Hypothalamus (tissue), 51 donors: Measurements from ENCODE around the gene IER5L.
A peak's percentile ranks its signal among the peaks of the same experiment; 100 is the strongest.
"Not testable (repeated sequence)": the region's sequence is repeated elsewhere in the genome, so short reads cannot be mapped to it uniquely, and the experiment has no call there.

Experiments used
- DNase-seq, 51 donors: peaks; one replicate each; lab custom pipeline; 2025; lab: John Stamatoyannopoulos, UW

IER5L gene

DNA sequence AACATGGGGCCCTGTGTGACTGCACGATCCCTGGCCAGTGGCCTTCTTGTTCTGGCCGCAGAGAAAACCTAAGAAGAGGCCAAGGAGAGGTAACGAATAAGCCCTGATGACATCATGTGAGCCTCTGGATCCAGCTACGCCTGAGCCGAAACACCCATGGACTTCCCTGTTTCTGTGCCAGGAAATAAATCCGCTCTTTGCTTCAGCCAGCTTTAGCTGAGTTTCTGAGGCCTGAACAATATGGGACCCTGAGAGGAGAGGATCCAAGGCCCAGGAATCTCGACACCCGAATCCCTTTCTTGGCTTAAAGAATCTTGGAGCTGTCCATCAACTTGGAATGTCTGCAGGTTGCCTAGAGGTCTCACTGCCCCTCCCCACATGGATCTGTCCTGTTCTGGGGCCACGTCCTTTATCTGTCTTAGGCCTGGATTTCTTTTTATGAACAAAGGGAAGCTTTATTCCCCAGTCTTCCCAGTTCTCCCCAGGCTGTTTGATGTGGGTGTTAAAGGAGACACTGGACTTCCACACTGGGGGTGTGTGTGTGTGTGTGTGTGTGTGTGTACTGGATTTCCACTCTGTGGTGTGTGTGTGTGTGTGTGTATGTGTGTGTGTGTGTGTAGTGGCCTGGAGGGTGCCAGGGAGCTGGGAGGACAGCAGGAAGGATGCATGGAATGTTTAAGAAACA is 13.7 kb downstream of the IER5L start:
- no peak for DNase-seq

DNA sequence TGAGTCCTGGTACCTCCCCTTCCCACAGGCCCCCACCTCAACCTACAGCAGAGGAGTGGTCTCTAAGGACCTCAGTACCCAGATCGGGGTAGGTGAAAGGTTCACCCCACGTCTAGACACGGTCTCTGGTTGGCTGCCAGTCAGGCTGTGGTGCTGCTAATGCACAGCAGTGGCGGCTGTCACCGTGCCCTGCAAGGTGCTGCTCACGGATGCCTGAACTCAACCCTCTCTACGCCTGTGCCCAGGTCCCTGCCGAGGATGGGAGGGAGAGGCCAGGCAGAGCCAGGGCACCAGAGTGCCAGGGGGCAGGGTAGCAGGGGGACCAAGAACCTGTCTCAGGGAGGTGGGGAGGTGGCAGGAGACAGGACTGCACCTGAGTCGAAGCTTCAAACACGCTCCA is 14.3 kb downstream of the IER5L start:
- DNase-seq, result no peak

DNA sequence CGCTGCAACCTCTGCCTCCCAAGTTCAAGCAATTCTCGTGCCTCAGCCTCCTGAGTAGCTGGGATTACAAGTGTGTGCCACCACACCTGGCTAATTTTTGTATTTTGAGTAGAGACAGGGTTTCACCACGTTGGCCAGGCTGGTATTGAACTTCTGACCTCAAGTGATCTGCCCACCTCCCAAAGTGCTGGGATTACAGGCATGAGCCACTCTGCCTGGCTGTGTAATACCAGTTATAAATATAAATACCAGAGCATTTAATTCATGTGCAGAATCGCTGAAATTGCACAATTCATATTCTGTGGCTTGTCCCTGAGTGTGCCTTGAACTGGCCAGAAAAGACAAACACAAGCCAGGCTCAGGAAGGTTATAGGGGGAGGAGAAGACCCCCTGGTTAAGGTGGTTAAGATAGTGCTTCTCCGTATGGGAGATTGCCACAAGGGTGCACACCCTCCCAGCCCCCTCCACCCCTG is 14.8 kb downstream of the IER5L start:
- DNase-seq, result not testable (repeated sequence)

DNA sequence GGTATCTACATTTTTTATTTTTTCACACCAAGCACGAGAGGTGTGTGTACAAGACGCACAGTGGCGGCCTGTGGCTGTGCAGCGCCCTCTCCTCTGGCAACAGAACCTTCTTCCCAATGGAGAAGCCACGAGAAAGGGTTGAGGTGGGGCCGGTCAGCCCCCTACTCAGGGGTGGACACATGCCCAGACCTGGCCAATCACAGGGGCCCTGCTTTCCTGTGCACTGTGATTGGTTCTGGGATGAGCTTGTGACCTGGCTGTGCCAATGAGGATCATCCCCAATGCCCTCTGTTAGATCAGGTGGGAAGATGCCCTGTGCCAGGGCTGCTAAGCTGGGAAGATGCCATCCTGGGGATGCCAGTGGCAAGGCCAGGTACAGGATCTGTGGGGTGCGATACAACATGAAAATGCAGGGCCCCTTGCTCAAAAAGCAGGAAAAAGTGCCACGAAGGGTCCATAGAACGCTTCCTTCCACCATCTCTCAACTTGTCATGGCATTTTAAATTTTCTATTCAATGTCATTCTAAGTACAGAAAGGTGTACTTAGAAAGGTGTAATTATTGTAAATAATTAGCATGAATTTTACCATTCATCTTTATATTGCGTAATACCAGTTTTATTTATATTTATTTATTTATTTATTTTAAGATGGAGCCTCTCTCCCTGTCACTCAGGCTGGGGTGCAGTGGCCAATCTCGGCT is 15.4 kb downstream of the IER5L start:
- no peak for DNase-seq

DNA sequence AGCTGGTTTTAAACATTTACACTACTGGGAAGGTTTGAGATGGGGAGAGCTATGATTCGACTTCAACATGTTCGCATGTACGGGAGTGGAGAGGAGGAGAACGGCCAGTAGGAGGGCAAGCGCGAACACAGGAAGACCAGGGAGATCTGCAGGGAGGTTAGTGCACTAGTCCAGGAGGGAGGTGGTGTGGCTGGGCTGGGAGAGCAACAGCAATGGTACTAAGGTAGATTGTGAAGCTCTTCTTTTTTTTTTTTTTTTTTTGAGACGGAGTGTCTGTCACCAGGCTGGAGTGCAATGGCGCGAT is 16.6 kb downstream of the IER5L start:
- DNase-seq, result no peak

DNA sequence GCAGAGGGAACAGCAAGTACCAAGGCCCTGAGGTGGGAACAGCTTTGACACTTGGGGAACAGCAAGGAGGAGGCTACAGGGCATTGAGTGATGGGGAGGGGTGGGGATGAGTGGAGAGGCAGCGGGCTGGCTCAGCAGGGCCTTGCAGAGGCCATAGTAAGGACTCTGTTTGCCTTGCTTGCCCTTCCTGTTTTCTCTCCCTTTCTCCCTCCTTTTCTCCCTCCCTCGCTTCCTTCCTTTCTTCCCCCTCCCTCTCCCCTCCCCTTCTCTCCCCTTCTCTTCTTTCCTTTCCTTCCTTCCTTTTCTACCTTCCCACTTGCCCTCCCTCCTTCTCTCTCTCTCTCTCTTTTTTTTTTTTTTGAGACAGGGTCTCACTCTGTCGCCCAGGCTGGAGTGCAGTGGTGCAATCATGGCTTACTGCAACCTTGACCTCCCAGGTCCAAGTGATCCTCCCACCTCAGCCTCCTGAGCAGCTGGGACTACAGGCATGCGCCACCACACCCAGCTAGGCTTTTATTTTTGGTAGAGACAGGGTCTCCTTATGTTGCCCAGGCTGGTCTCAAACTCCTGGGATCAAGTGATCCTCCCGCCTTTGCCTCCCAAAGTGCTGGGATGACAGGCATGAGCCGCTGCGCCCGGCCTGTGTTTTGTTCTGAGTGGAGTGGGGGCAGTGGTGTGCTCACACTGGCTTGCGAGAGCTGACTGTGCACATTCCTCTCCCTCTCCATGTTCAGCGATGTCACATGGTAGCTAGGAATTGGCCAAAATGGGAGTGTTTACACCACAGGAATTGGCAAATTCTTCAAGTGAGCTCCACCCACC is 17.1 kb downstream of the IER5L start:
- DNase-seq, result no peak

DNA sequence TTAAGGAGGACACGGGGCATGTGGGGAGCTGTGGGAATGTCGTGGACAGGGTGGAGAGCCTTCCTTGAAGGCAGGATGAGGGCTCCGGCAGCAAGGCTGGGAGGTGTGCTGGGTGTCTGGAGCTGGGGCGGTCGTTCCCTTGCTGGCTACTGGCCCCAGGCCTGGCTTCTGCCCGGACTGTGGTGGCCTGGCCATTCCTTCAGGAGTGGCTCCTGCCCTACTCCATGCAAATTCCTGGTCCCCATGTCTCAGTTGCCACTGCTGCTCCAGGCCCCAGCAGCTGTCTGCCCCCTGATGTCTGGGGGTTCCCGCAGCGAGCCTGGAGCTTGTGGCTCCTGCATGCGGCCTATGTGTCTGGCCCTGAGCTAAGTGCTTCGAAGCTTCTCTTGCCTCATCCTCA is 21.9 kb downstream of the IER5L start:
- no peak for DNase-seq

DNA sequence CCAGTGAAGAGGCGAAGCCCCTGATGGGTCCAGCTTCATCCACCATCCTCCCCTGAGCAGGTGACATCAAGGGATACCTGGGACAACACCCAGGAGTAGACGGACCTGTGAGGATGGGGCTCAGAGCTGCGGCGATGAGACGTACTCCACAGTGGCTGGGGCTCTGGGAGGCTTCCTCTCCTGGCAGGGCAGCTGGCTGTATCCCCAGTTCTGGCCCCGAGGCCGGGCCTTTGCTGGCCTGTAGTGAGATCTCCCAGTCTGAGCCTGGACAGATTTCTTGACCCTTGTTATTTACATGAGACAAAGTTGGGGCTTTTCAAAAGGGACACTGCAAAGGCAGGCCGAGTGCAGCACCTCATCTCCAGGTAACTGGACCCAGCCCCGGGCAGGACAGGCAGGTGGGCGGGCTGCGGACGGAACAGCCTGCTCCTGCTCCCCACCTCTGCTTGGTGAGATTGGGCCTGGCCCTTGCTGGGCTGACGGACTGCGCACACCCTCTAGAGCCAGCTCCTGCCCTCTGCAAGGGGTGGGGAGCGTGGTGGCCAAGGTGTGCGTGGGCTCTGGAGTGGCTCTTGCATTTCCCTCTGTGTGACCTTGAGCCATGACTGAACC is 23.1 kb downstream of the IER5L start:
- no peak for DNase-seq

DNA sequence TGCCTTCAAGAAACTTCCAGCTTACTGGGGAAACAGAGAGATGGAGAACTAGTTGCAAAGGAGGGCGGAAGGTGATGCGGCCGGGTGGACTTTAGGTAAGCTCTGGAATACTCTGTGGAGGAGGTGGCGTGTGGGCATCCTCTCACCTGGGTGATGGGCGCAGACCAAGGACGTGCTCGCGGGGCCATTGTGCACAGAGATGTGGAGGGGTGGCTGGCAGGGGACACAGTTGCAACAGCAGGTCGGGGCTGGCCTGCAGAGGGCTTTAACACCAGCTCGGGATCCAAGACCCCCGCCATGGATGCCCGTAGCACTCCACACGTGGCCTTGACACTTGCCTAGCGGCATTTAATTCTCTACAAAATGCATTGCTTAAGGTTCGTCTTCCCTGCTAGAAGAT is 26.6 kb downstream of the IER5L start:
- no peak for DNase-seq

DNA sequence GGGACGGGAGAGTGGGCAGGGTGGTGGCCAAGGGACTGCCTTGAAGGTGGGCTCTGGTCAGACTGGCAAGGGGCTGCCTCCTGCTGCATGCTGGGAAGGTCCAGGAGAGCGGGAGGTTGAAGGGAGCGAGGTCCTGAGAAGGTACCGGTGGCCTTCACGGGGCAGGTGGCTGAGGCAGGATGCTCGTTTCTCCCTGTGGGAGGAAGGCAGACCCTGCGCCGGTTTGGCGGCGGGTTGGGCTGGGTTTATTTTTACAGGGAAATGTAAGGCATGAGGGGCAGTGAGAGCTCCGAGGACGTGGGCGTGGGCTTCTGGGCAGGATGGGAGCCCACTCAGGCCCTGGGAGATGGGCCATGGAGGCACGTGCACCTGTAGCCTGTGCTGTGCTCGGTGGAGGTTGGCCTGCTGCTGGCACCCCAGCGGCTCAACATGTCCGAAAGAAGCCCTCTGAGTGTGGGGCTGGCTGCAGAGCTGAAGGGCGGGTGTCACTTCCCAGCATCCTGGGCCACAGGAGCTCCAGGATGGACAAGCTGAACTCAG is 27.3 kb downstream of the IER5L start:
- DNase-seq, result no peak

DNA sequence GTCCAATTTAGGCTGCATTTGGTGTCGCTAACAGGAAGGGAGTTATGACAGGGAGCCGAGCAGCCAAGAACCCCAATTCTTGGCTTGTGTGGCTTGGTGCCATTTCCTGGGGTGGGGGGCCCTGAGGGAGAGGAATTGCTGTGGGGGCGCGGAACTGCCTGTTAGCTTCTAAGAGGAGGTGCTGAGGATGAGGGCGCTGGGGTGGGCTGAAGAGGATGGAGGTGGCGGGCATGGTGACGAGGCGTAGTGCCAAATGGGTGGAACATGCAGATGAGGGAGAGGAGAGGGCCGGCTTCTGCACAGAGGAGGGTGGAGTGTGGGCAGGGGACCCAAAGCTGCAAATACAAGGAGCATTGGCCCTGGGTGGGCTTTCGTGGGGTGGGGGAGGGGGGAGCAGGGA is 27.9 kb downstream of the IER5L start:
- no peak for DNase-seq

DNA sequence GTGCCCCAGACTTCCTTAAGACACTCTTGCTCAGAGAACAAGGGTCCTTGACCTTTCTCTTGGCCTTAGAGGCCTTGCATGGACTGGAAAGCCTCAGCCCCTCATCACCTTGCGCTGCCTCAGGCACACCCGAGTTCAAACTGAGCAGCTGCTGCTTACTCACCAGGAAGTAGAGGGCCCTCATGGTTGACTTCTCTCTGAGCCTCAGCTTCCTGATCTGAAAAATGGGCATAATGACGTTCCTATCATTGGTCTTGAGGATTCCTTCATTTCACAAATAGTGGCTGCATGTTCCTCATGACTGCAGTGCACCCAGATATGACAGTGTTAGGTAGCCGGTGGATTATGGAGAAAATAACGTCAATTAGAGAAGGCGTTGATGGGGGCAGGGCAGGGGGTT is 28.6 kb downstream of the IER5L start:
- no peak for DNase-seq

DNA sequence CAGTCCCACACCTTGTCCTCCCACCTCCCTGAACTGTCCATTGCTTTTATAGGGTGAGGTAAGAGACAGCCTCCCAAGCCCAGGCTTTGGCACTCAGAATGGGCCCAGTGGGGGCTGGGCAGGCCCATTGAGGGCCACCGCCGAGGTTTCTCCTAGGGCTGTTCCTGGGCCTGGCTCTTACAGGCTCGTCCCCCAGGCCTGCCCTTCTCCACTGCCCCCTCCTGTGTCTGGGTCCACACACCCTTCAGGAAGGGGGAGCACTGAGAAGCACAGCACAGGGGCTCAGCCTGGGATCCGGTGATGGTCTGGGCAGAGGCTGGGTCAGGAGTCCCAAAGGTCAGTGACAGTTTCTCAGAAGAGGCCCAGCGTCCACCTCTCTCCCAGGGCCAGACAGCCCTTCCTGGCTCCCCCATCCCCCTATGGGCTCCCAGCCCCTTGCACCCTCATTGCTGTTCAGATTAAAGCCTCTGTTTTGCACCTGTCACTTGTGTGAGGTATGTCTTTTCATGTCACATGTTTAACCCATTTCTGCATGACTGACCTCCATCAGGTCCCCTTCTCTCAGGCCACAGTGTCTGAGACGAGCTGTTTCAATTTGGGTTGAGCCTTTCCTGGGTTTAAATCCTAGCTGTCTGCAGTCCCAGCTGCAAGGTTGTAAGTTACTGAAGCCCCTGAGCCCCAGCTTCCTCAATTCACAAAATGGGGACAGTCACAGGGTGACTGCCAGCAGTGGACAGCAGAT is 29.4 kb downstream of the IER5L start:
- no peak for DNase-seq

DNA sequence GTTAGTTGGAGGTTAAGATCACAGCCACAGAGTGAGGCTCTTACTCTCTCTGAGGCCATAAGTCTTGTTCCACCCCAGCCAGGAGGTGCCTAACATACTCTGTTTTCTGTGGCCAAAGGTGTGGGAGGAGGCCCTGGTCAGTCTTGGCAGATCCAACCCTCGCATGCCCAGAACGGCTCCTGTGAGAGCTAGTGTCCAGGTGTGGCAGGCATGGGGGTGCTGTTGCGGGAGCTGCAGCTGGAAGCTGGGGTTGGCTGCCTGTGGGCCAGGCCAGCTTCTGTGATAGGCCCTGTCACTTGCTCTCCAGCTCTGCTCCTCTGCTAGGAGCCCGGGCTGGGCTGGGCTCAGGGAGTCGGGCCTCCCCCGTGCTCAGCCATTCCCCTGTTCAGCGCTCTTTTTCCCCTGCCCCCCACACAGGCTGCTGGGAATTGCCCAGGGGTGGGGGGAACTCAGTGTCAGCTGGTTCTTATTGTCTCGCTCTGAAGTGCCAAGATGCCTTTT is 31.6 kb downstream of the IER5L start:
- peak in 28 of 51 donors; percentile 13 to 69 (median 46) for DNase-seq

DNA sequence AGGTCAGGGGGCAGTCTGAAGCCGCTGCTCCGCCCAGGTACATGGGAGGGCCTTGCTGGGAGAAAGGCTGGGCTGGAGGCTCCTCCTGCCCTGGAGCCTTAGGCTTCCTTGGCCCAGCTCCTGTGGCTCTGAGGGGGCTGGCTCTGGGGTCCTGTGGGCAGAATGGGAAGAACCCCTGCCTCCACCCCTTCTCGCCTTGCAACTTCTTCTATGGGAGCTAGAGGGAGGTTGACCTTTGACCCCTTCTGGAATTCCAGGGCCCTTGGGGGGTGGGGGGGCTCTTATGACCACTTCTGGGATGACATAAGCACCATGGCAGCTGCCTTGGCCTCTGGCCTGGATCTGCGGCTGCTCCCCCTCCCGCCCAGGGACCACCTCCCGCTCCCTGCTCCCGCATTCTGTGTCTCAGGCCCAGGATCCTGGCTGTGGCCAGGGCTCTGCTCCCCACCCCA is 32.2 kb downstream of the IER5L start:
- peak in 1 of 51 donors; percentile 10 for DNase-seq

DNA sequence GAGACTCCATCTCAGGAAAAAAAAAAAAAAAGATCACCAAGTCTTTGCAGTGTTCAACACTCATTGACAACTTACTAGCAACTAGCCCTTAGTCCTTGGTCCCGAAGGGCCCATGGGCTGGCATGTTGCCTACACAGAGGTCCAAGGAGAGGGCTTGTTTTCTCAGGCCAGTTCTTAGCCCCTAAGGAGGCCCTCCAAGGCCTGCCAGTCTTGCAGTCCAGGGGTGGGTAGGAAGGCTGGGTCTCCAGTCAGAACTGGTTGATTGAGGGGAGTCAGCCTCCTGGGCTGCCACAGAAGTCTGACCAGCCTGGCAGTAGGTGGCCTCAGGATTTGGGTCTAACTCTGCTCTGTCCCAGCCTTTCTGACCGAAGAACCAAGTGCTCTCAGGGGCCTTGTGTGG is 32.7 kb downstream of the IER5L start:
- DNase-seq, result no peak

DNA sequence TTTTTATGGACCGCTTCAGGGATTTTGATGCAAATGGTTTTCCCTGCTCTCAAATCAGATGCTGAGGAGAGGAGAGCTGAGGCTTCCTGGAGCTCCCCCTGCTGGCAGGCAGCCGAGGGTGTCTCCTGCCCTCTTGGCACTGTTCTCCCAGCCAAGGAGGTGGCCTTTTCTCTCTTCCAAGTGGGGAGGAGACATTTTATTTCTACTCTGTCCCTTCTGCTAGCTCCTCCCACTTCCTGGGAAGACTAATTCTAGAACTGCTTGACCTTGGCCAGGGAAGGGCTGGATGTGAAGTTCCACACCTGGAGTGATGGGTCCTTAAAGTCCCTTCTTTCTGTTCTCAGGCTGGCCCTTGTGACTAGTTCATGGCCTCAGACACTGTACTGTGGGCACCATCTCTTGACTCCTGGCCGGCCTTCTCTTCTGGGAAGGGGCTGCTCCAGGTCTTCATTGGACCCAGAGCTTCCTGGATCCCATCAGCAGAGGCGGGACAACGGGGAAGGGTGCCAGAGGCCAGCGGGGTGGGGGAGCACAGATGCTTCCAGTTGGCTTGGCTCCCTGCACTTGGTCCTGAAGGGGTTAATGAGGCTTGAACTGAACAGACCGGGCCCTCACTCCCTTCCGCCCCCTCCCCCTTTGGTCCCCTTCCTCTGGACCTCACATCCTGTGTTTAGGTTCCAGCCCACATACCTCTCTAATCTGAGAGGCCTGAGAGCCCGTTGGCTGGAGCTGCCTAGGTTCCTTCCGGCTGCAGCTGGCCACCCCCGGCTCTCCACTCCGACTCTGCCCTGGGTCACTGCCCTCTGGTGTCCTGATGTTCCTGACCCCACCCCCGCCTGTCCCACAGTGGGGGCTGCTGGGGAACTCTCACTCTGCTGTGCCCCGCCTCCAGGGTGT is 34.8 kb downstream of the IER5L start:
- DNase-seq, result peak in 46 of 51 donors; percentile 22 to 84 (median 71)

DNA sequence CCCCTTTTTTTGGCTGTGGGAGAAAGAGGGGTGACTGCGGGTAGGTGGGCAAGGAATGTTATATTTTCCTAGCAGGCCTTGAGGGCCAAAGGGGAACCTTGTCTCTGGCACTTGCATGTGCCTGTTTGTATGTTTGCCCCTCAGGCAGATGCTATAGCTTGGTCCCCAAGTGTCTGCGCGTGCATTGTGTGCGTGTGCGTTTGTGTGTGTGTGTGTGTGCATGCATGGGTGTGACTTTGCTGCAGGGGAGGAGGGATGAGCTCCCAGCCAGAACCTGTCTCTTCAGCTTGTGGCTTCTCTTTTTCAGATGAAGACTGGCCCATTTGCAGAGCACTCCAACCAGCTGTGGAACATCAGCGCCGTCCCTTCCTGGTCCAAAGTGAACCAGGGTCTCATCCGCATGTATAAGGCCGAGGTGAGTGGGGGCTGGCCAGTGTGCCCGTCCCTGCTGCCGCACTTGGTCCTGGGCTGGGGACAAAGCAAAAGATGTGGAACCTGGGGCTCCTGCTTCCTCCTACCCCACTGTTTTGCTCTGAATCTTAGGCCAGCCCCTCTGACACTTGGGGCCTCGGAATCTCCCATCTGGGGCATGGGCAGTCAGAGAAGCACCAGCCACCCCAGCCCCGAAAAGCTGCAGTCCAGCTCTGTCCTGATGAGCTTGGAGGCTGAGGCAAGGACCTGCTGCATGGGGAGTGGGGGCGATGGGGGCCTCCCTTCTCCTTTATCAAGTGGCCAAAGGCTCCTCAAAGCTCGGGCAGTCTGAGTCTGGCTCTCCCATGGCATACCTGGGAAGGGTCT is 35.7 kb downstream of the IER5L start:
- DNase-seq, result no peak
